Measurements from ENCODE around the gene AP4B1. TPM values are rescaled to one million over a fixed set of nuclear protein-coding genes. Genes with fewer than 3 reads are reported as not detected.

AP4B1 gene
- polyA plus RNA-seq, 1 experiment: 16.5 TPM

GRCh38 chr1:113918243-113918642 lies 13.6 kb upstream of the AP4B1 start:
- TF ChIP-seq CTCF (IDR thresholded peaks at IDR 0.05; ENCODE audit: low read depth, low read length): no peak
- H3K4me3 ChIP-seq (ENCODE audit: low read depth, low read length): no peak overlapping the region
- DNase-seq (ENCODE audit: low read depth, low spot score): no peak
- ChIA-PET POLR2A (no interaction called here), CTCF (interaction anchor here (1.0 to 1.7 kb wide), 2 partner anchors 12 to 83 kb away, joined by 4 to 7 read pairs; no protein-coding TSS in a partner anchor)
- H3K27me3 ChIP-seq (ENCODE audit: control insufficient read depth, insufficient read depth, low read length): peaks cover 4% of the 10 kb centered on the region
- H3K9me3 ChIP-seq (ENCODE audit: control insufficient read depth, insufficient read depth, low read length): no peaks in the 10 kb centered on the region
- peak overlapping the region; percentile 11 for H3K27ac ChIP-seq (ENCODE audit: low read depth, low read length)

- peak overlapping the region; percentile 11 for H3K27ac ChIP-seq (ENCODE audit: low read depth, low read length)
These were observed 12.9 kb upstream of the AP4B1 start for GRCh38 chr1:113917400-113918082.

GRCh38 chr1:113916974-113917373 lies 12.4 kb upstream of the AP4B1 start:
- no peaks in the 10 kb centered on the region for H3K9me3 ChIP-seq (ENCODE audit: control insufficient read depth, insufficient read depth, low read length)
- TF ChIP-seq CTCF (IDR thresholded peaks at IDR 0.05; ENCODE audit: low read depth, low read length): no peak
- DNase-seq (ENCODE audit: low read depth, low spot score): no peak
- H3K27me3 ChIP-seq (ENCODE audit: control insufficient read depth, insufficient read depth, low read length): no peaks in the 10 kb centered on the region
- ChIA-PET POLR2A (interaction anchor here (0.6 kb wide), 1 partner anchor 845 kb away, joined by 6 read pairs; no protein-coding TSS in a partner anchor), CTCF (interaction anchor here (1.7 kb wide), 1 partner anchor 81 kb away, joined by 7 read pairs; no protein-coding TSS in a partner anchor)
- no peak overlapping the region for H3K4me3 ChIP-seq (ENCODE audit: low read depth, low read length)
- no peak overlapping the region for H3K27ac ChIP-seq (ENCODE audit: low read depth, low read length)

More at GRCh38 chr1:113917400-113918082, 12.9 kb upstream of the AP4B1 start:
- H3K27me3 ChIP-seq (ENCODE audit: control insufficient read depth, insufficient read depth, low read length): no peaks in the 10 kb centered on the region
- no peak for DNase-seq (ENCODE audit: low read depth, low spot score)
- no peak overlapping the region for H3K4me3 ChIP-seq (ENCODE audit: low read depth, low read length)
- TF ChIP-seq CTCF (IDR thresholded peaks at IDR 0.05; ENCODE audit: low read depth, low read length): no peak
- H3K9me3 ChIP-seq (ENCODE audit: control insufficient read depth, insufficient read depth, low read length): no peaks in the 10 kb centered on the region
- ChIA-PET POLR2A (interaction anchor here (0.6 kb wide), 1 partner anchor 845 kb away, joined by 6 read pairs; no protein-coding TSS in a partner anchor), CTCF (interaction anchor here (1.0 to 1.7 kb wide), 2 partner anchors 12 to 82 kb away, joined by 4 to 7 read pairs; no protein-coding TSS in a partner anchor)

- POLR2A ChIA-PET: interaction anchor here (0.6 kb wide), 1 partner anchor 11 kb away, joined by 3 read pairs; no protein-coding TSS in a partner anchor
These were observed 9.5 kb upstream of the AP4B1 start for GRCh38 chr1:113913887-113914664.

More at GRCh38 chr1:113913887-113914664, 9.5 kb upstream of the AP4B1 start:
- H3K9me3 ChIP-seq (ENCODE audit: control insufficient read depth, insufficient read depth, low read length): no peaks in the 10 kb centered on the region
- no peak overlapping the region for H3K4me3 ChIP-seq (ENCODE audit: low read depth, low read length)
- H3K27me3 ChIP-seq (ENCODE audit: control insufficient read depth, insufficient read depth, low read length): no peaks in the 10 kb centered on the region
- CTCF ChIA-PET: no interaction called here
- no peak for DNase-seq (ENCODE audit: low read depth, low spot score)
- H3K27ac ChIP-seq (ENCODE audit: low read depth, low read length): no peak overlapping the region
- TF ChIP-seq CTCF (IDR thresholded peaks at IDR 0.05; ENCODE audit: low read depth, low read length): no peak

Data from AG04450 (cell line).